Kidney (tissue), 14 donors: ENCODE results near the gene TRIM71. TPM values are rescaled to one million over a fixed set of nuclear protein-coding genes. Genes with fewer than 3 reads are reported as not detected.

Experiments used
- DNase-seq, 5 donors: peaks; one replicate each; pipeline ENCODE4 v3.0.0-alpha.2; 2013 to 2020
- FAIRE-seq: peaks from 2 replicates; lab custom pipeline; 2012; peaks lifted over from hg19 to GRCh38; lab: Jason Lieb, UNC
- H3K27ac ChIP-seq, 2 donors: one replicate each; pipeline ENCODE4 v1.7.0; 2013; ENCODE audit warnings: low read depth in 2 of 2, low read length in 2 of 2, inconsistent platforms in 1 of 2
- H3K27me3 ChIP-seq: one replicate; pipeline ENCODE4 v1.7.1; 2013; ENCODE audit warnings: low read length, inconsistent platforms; ENCODE audit not compliant: control insufficient read depth, insufficient read depth
- H3K36me3 ChIP-seq, 3 donors: one replicate each; pipeline versions ENCODE4 v1.7.0 to v1.7.1; 2013; ENCODE audit warnings: low read length in 3 of 3, control low read depth in 1 of 3, inconsistent platforms in 1 of 3; ENCODE audit not compliant: insufficient read depth in 3 of 3, control insufficient read depth in 2 of 3
- H3K4me1 ChIP-seq, 3 donors: one replicate each; pipeline versions ENCODE4 v1.7.0 to v1.7.1; 2013; ENCODE audit warnings: low read length in 3 of 3, inconsistent platforms in 1 of 3, low read depth in 1 of 3; ENCODE audit not compliant: control insufficient read depth in 2 of 3, insufficient read depth in 2 of 3
- H3K4me3 ChIP-seq, 3 donors: one replicate each; pipeline versions ENCODE4 v1.7.0 to v1.8.1; 2013; ENCODE audit warnings: low read length in 3 of 3, control low read depth in 1 of 3, inconsistent platforms in 1 of 3
- H3K9ac ChIP-seq, 3 donors: one replicate each; pipeline versions ENCODE4 v1.7.0 to v1.7.1; 2013; ENCODE audit warnings: low read length in 3 of 3, control low read depth in 1 of 3, inconsistent platforms in 1 of 3
- H3K9me3 ChIP-seq, 3 donors: one replicate each; pipeline versions ENCODE4 v1.7.0 to v1.7.1; 2013; ENCODE audit warnings: low read length in 3 of 3, control low read depth in 1 of 3, inconsistent platforms in 1 of 3; ENCODE audit not compliant: control insufficient read depth in 2 of 3, insufficient read depth in 1 of 3
- CTCF ChIP-seq: IDR thresholded peaks from 3 replicates; pipeline ENCODE4 v1.5.1; 2012; ENCODE audit warnings: mild to moderate bottlenecking, moderate library complexity, borderline replicate concordance; ENCODE audit not compliant: insufficient read depth; ENCODE audit errors: extremely low read depth
- intact Hi-C: fragments of 100-400 bp; cut with DNase I; formaldehyde crosslinking; loops from one replicate; pipeline ENCODE4 v1.11.1; 2022
- polyA plus RNA-seq: library from polyadenylated mRNA; stranded (reverse); fragments of 350-450 nt; fragmentation: Illumina TruSeq; extraction: RNeasy Lipid Tissue Mini Kit (QIAGEN cat#74804); gene quantifications from one replicate; pipeline ENCODE4 v1.2.3, GENCODE V29; 2014; ENCODE audit warnings: low read depth, low replicate concordance; ENCODE audit not compliant: insufficient read depth
- total RNA-seq: library from RNA; stranded (reverse); fragmentation: NEBNext Ultra II Directional; extraction: Animal tissue kit (Norgen Biotek cat#: 25700); gene quantifications from one replicate; pipeline ENCODE4 v1.2.1, GENCODE V29; 2021
- donor health status: control.
- donor health status: control.
- donor health status: control.
- donor health status: control.
- donor health status: control.
- donor health status: DM: yes; HTN: yes; CAD: no.
- donor health status: Normal renal cell carcinoma (clear cell type).

TRIM71 gene
- total and polyA plus RNA-seq, 2 donors from 2014 or later: 0.92 to 1.2 TPM

GRCh38 chr3:32832193-32832592 lies 14.4 kb downstream of the TRIM71 start:
- FAIRE-seq: no peak

GRCh38 chr3:32835049-32835371 lies 17.2 kb downstream of the TRIM71 start:
- intact Hi-C loops: no loop called here
- DNase-seq (no peak), FAIRE-seq (no peak)
- Histone ChIP-seq H3K36me3 (no peaks in the 10 kb centered on the region), H3K27ac (no peak overlapping the region), H3K4me3 (no peak overlapping the region), H3K4me1 (no peaks in the 10 kb centered on the region), H3K27me3 (peaks cover 10% of the 10 kb centered on the region), H3K9ac (no peak overlapping the region), H3K9me3 (no peaks in the 10 kb centered on the region)
- no peak for TF ChIP-seq CTCF

More at GRCh38 chr3:32832193-32832592, 14.4 kb downstream of the TRIM71 start:
- H3K4me1 ChIP-seq: no peaks in the 10 kb centered on the region
- DNase-seq: no peak
- no peaks in the 10 kb centered on the region for H3K36me3 ChIP-seq
- no peaks in the 10 kb centered on the region for H3K9me3 ChIP-seq
- peaks cover 9% of the 10 kb centered on the region for H3K27me3 ChIP-seq
- intact Hi-C loops: no loop called here
- no peak overlapping the region for H3K9ac ChIP-seq
- H3K27ac ChIP-seq: no peak overlapping the region
- TF ChIP-seq CTCF: no peak
- no peak overlapping the region for H3K4me3 ChIP-seq

- no peaks in the 10 kb centered on the region for H3K36me3 ChIP-seq
- FAIRE-seq: no peak
- no peaks in the 10 kb centered on the region for H3K4me1 ChIP-seq
- intact Hi-C loops: no loop called here
- no peak for TF ChIP-seq CTCF
- H3K9me3 ChIP-seq: no peaks in the 10 kb centered on the region
- H3K9ac ChIP-seq: no peak overlapping the region
- peaks cover 10% of the 10 kb centered on the region for H3K27me3 ChIP-seq
- no peak for DNase-seq
- H3K4me3 ChIP-seq: no peak overlapping the region
- no peak overlapping the region for H3K27ac ChIP-seq
Measured at GRCh38 chr3:32835961-32836360, 18.2 kb downstream of the TRIM71 start.

GRCh38 chr3:32836601-32837000 lies 18.8 kb downstream of the TRIM71 start:
- no peaks in the 10 kb centered on the region for H3K9me3 ChIP-seq
- H3K36me3 ChIP-seq: no peaks in the 10 kb centered on the region
- peaks cover 10% of the 10 kb centered on the region for H3K27me3 ChIP-seq
- no peak for TF ChIP-seq CTCF
- DNase-seq (no peak), FAIRE-seq (no peak)
- H3K4me3 ChIP-seq: no peak overlapping the region
- no peak overlapping the region for H3K27ac ChIP-seq
- intact Hi-C loops: no loop called here
- H3K9ac ChIP-seq: no peak overlapping the region
- no peaks in the 10 kb centered on the region for H3K4me1 ChIP-seq
